ENCODE data around the gene HSD17B2.

The HSD17B2 gene

GRCh38 chr16:82049484-82049883, 14.4 kb downstream of the HSD17B2 start:
- no peak for DNase-seq (ENCODE audit: low spot score)

- DNase-seq (ENCODE audit: low spot score), result no peak
Measured at GRCh38 chr16:82050506-82050905, 15.5 kb downstream of the HSD17B2 start.

- DNase-seq (ENCODE audit: low spot score), result no peak
Measured at GRCh38 chr16:82050909-82051357, 15.9 kb downstream of the HSD17B2 start.

GRCh38 chr16:82051656-82052055, 16.6 kb downstream of the HSD17B2 start:
- DNase-seq (ENCODE audit: low spot score), result no peak

- no peak for DNase-seq (ENCODE audit: low spot score)
Measured at GRCh38 chr16:82055117-82055516, 20.1 kb downstream of the HSD17B2 start.

GRCh38 chr16:82055728-82056549, 20.9 kb downstream of the HSD17B2 start:
- no peak for DNase-seq (ENCODE audit: low spot score)

GRCh38 chr16:82056550-82056896, 21.5 kb downstream of the HSD17B2 start:
- no peak for DNase-seq (ENCODE audit: low spot score)

- DNase-seq (ENCODE audit: low spot score), result no peak
Measured at GRCh38 chr16:82059161-82059982, 24.3 kb downstream of the HSD17B2 start.

GRCh38 chr16:82059983-82060421, 24.9 kb downstream of the HSD17B2 start:
- DNase-seq (ENCODE audit: low spot score), result no peak

- peak; percentile 46 for DNase-seq (ENCODE audit: low spot score)
Measured at GRCh38 chr16:82061861-82062525, 26.9 kb downstream of the HSD17B2 start.

GRCh38 chr16:82062645-82063058, 27.6 kb downstream of the HSD17B2 start:
- DNase-seq (ENCODE audit: low spot score), result no peak

GRCh38 chr16:82063456-82064082, 28.5 kb downstream of the HSD17B2 start:
- no peak for DNase-seq (ENCODE audit: low spot score)

GRCh38 chr16:82067042-82067803, 32.2 kb downstream of the HSD17B2 start:
- DNase-seq (ENCODE audit: low spot score), result no peak

GRCh38 chr16:82067804-82068325, 32.8 kb downstream of the HSD17B2 start:
- DNase-seq (ENCODE audit: low spot score), result no peak

- DNase-seq (ENCODE audit: low spot score), result peak; percentile 14
Measured at GRCh38 chr16:82070656-82071369, 35.8 kb downstream of the HSD17B2 start.

GRCh38 chr16:82071421-82071820, 36.4 kb downstream of the HSD17B2 start:
- no peak for DNase-seq (ENCODE audit: low spot score)

GRCh38 chr16:82072313-82072712, 37.3 kb downstream of the HSD17B2 start:
- DNase-seq (ENCODE audit: low spot score), result no peak

- no peak for DNase-seq (ENCODE audit: low spot score)
Measured at GRCh38 chr16:82074019-82074558, 39.0 kb downstream of the HSD17B2 start.

- DNase-seq (ENCODE audit: low spot score), result no peak
Measured at GRCh38 chr16:82078125-82078524, 43.1 kb downstream of the HSD17B2 start.

- DNase-seq (ENCODE audit: low spot score), result no peak
Measured at GRCh38 chr16:82079892-82080291, 44.8 kb downstream of the HSD17B2 start.

Measured in RKO (cell line).